SU-DHL-6 (cell line): ENCODE measurements around the gene QPRT.
"Not testable (repeated sequence)": the region's sequence is repeated elsewhere in the genome, so short reads cannot be mapped to it uniquely, and the experiment has no call there.

Experiments
- H2AFZ ChIP-seq: fragments of 200-600 bp; sonication (generic); 2 replicates; pipeline ENCODE4 v1.6.1; 2014; ENCODE audit warnings: low read depth, mild to moderate bottlenecking, moderate library complexity, mixed read lengths, antibody characterized with exemption, low read length; ENCODE audit not compliant: severe bottlenecking
- H3F3A ChIP-seq: fragments of 200-600 bp; shearing (Covaris generic); 2 replicates; pipeline ENCODE4 v1.6.0; 2016; ENCODE audit warnings: antibody characterized with exemption, mild to moderate bottlenecking; ENCODE audit not compliant: insufficient read depth
- H3K27ac ChIP-seq: fragments of 200-600 bp; sonication (generic); 2 replicates; pipeline ENCODE4 v1.5.1; 2016; ENCODE audit warnings: low read depth, mild to moderate bottlenecking, low read length, moderate library complexity, mixed read lengths
- H3K27me3 ChIP-seq: fragments of 200-600 bp; sonication (generic), shearing (Covaris generic); 2 replicates; pipeline ENCODE4 v1.6.0; 2014; ENCODE audit warnings: mild to moderate bottlenecking, low read length
- H3K36me3 ChIP-seq: fragments of 200-600 bp; sonication (generic); 2 replicates; pipeline ENCODE4 v1.6.1; 2014; ENCODE audit warnings: mild to moderate bottlenecking, low read length, mixed read lengths
- H3K4me2 ChIP-seq: fragments of 300-600, 200-600 bp; shearing (Covaris generic), sonication (generic); 2 replicates; pipeline ENCODE4 v1.6.0; 2014; ENCODE audit warnings: low read length, low read depth, mild to moderate bottlenecking; ENCODE audit not compliant: poor library complexity, severe bottlenecking
- H3K4me3 ChIP-seq: fragments of 200-600 bp; sonication (generic); 2 replicates; pipeline ENCODE4 v1.5.1; 2014; ENCODE audit warnings: antibody characterized with exemption, low read length, mild to moderate bottlenecking, mixed read lengths; ENCODE audit not compliant: insufficient read depth, poor library complexity, severe bottlenecking
- H3K79me2 ChIP-seq: fragments of 200-600 bp; sonication (generic); 2 replicates; pipeline ENCODE4 v1.6.1; 2014; ENCODE audit warnings: mild to moderate bottlenecking, low read length, moderate library complexity; ENCODE audit not compliant: insufficient read depth
- H3K9ac ChIP-seq: fragments of 200-600 bp; sonication (generic); 2 replicates; pipeline ENCODE4 v1.7.0; 2014; ENCODE audit warnings: mild to moderate bottlenecking, low read length
- H3K9me2 ChIP-seq: fragments of 200-600 bp; sonication (generic); replicated peaks from 2 replicates; pipeline ENCODE4 v1.6.1; 2014; ENCODE audit warnings: low read length; ENCODE audit not compliant: insufficient read depth
- H3K9me3 ChIP-seq: fragments of 200-600 bp; sonication (generic); 2 replicates; pipeline ENCODE4 v1.6.1; 2014; ENCODE audit warnings: low read length, mixed read lengths; ENCODE audit not compliant: insufficient read depth
- H4K20me1 ChIP-seq: fragments of 200-600 bp; sonication (generic); 2 replicates; pipeline ENCODE4 v1.6.1; 2014; ENCODE audit warnings: low read depth, mild to moderate bottlenecking, antibody characterized with exemption, low read length, moderate library complexity, mixed read lengths
- EZH2phosphoT487 ChIP-seq: fragments of 200-600 bp; sonication (generic), shearing (Covaris generic); conservative IDR thresholded peaks from 2 replicates; pipeline ENCODE4 v1.6.1; 2018; ENCODE audit warnings: mild to moderate bottlenecking, antibody characterized with exemption, low read length, moderate library complexity, mixed read lengths
- TF ChIP-seq, protein P1 (sequence below): fragments of 200-600 bp; sonication (generic); IDR thresholded peaks from one replicate; pipeline ENCODE4 v1.5.1; 2017; ENCODE audit warnings: antibody characterized with exemption, mild to moderate bottlenecking, low read length, moderate library complexity; ENCODE audit not compliant: insufficient read depth, poor library complexity, severe bottlenecking

QPRT gene

DNA sequence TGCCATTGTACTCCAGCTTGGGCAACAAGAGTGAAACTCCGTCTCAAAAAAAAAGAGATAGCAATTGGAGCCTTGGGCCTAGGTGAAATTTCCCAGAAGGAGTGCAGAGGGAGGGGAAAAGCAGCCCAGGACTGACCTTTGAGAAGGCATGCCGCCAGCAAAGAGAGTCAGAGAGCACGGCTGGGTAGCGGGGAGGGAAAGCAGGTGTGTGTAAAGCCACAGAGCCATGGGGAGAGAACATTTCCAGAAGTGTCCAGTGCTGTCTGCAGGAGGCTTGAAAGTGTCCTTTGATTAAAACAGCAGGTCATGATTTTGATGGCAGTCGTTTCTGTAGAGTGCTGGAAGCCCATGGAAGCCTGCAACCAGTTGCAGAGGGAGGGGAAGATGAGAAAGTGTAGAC, 58.7 kb downstream of the QPRT start:
- H3K9me2 ChIP-seq = no peaks in the 10 kb centered on the region
- H3K9me3 ChIP-seq = no peaks in the 10 kb centered on the region
- no peaks in the 10 kb centered on the region for H4K20me1 ChIP-seq
- H2AFZ ChIP-seq = no peak overlapping the region
- H3K4me2 ChIP-seq = no peak overlapping the region
- TF ChIP-seq EZH2phosphoT487 = no peak
- TF ChIP-seq, protein P1, sequence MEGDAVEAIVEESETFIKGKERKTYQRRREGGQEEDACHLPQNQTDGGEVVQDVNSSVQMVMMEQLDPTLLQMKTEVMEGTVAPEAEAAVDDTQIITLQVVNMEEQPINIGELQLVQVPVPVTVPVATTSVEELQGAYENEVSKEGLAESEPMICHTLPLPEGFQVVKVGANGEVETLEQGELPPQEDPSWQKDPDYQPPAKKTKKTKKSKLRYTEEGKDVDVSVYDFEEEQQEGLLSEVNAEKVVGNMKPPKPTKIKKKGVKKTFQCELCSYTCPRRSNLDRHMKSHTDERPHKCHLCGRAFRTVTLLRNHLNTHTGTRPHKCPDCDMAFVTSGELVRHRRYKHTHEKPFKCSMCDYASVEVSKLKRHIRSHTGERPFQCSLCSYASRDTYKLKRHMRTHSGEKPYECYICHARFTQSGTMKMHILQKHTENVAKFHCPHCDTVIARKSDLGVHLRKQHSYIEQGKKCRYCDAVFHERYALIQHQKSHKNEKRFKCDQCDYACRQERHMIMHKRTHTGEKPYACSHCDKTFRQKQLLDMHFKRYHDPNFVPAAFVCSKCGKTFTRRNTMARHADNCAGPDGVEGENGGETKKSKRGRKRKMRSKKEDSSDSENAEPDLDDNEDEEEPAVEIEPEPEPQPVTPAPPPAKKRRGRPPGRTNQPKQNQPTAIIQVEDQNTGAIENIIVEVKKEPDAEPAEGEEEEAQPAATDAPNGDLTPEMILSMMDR = no peak
- no peaks in the 10 kb centered on the region for H3F3A ChIP-seq
- H3K4me3 ChIP-seq = no peak overlapping the region
- H3K36me3 ChIP-seq = no peaks in the 10 kb centered on the region
- H3K27me3 ChIP-seq = no peaks in the 10 kb centered on the region
- no peak overlapping the region for H3K9ac ChIP-seq
- no peaks in the 10 kb centered on the region for H3K79me2 ChIP-seq
- H3K27ac ChIP-seq = no peak overlapping the region

DNA sequence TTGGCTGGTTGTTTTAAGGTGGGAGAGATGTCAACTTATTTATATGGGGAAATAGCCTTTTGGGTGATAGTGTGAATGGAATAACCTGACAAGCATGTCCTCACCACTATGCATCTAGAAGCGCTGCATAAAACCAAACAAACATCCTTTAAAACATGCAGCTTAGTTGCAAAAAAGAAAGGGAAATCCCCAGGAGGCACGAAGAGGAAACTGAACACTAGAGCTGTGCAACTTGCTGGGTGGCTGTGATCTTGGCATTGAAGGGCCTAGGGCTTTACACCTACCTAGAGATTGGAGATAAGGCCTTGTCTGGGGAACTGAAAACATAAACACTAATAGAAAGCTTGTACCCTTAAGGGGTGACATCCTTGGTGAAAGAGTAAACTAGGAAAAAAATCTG, 59.5 kb downstream of the QPRT start:
- Histone ChIP-seq H3K79me2 (no peaks in the 10 kb centered on the region), H3K9ac (no peak overlapping the region), H3K36me3 (no peaks in the 10 kb centered on the region), H3K27ac (no peak overlapping the region), H4K20me1 (no peaks in the 10 kb centered on the region), H3F3A (no peaks in the 10 kb centered on the region), H3K27me3 (no peaks in the 10 kb centered on the region), H3K9me2 (no peaks in the 10 kb centered on the region), H3K9me3 (no peaks in the 10 kb centered on the region), H3K4me2 (no peak overlapping the region), H2AFZ (no peak overlapping the region), H3K4me3 (no peak overlapping the region)
- no peak for TF ChIP-seq EZH2phosphoT487
- TF ChIP-seq, protein P1 = no peak

DNA sequence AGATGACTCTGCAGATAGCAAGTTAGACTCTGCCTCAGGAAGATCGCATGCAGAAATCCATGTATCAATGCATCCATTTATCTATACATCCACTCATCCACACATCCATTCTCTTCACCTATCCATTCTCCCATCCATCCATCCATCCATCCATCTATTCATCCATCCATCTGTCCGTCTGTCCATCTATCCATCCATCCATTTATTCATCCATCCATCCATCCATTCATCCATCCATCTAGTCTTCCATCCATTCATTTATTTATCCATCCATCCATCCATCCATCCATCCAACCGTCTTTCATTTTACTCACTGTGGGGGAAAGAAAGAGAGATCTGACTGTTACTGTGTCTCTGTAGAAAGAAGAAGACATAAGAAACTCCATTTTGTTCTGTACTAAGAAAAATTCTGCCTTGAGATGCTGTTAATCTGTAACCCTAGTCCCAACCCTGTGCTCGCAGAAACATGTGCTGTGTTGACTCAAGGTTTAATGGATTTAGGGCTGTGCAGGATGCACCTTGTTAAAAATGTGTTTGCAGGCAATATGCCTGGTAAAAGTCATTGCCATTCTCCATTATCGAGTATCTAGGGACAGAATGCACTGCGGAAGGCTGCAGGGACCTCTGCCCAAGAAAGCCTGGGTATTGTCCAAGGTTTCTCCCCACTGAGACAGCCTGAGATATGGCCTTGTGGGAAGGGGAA, 61.1 kb downstream of the QPRT start:
- H3F3A ChIP-seq, H3K27me3 ChIP-seq, H3K4me3 ChIP-seq, H3K27ac ChIP-seq, H3K9me2 ChIP-seq, H3K4me2 ChIP-seq, H3K9ac ChIP-seq, H3K36me3 ChIP-seq, H3K9me3 ChIP-seq, H2AFZ ChIP-seq, H3K79me2 ChIP-seq, H4K20me1 ChIP-seq: not testable (repeated sequence)

DNA sequence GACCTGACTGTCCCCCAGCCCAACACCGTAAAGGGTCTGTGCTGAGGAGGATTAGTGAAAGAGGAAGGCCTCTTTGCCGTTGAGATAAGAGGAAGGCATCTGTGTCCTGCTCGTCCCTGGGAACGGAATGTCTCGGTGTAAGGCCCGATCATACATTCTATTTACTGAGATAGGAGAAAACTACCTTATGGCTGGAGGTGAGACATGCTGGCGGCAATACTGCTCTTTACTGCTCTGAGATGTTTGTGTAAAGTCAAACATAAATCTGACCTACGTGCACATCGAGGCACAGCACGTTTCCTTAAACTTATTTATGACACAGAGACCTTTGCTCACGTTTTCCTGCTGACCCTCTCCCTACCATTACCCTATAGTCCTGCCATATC, 61.6 kb downstream of the QPRT start:
- H3K4me2 ChIP-seq, H3K9ac ChIP-seq, H4K20me1 ChIP-seq, H3K27me3 ChIP-seq, H3K9me2 ChIP-seq, H2AFZ ChIP-seq, H3F3A ChIP-seq, H3K79me2 ChIP-seq, H3K27ac ChIP-seq, H3K4me3 ChIP-seq, H3K9me3 ChIP-seq, H3K36me3 ChIP-seq: not testable (repeated sequence)
